IMR-90 (cell line): ENCODE measurements around the gene VAV3. TPM values are rescaled to one million over a fixed set of nuclear protein-coding genes. Genes with fewer than 3 reads are reported as not detected.

Experiments
- ATAC-seq: fragments of 200-7000 bp; cut with Tn5 transposase; 2 replicates; pipeline ENCODE4 v1.9.1; 2020; ENCODE audit warnings: low read depth, mild to moderate bottlenecking, moderate library complexity
- BruUV-seq: library from RNA; stranded (reverse); fragments of 400-500 nt; replicated peaks from 2 replicates; lab custom pipeline; 2021; lab: Mats Ljungman, UMichigan
- CTCF ChIA-PET: fragments of 300-600 bp; formaldehyde crosslinking; extraction: SDS; loops from one replicate; lab custom pipeline; 2021; ENCODE audit warnings: antibody characterized with exemption; lab: Yijun Ruan, JAX
- POLR2A ChIA-PET: fragments of 300-600 bp; sonication (Branson Sonifier 250); formaldehyde crosslinking; loops from one replicate; lab custom pipeline; 2022; ENCODE audit warnings: antibody characterized with exemption; ENCODE audit not compliant: unreplicated experiment; lab: Charles Lee
- DNase-seq: peaks from one replicate; pipeline ENCODE4 v3.0.0; 2013
- H2AFZ ChIP-seq: replicated peaks from 2 replicates; pipeline ENCODE3; 2013; ENCODE audit warnings: low read length, mild to moderate bottlenecking; ENCODE audit not compliant: poor library complexity
- H2AK5ac ChIP-seq: 2 replicates; pipeline ENCODE4 v1.6.1; 2013; ENCODE audit warnings: low read depth, low read length, inconsistent platforms
- H2AK9ac ChIP-seq: replicated peaks from 2 replicates; pipeline ENCODE3; 2013; ENCODE audit warnings: mild to moderate bottlenecking, low read depth, low read length, moderate library complexity; ENCODE audit not compliant: poor library complexity
- H2BK120ac ChIP-seq: 2 replicates; pipeline ENCODE4 v1.6.1; 2013; ENCODE audit warnings: low read depth, low read length, inconsistent platforms
- H2BK15ac ChIP-seq: 3 replicates; pipeline ENCODE4 v1.6.1; 2013; ENCODE audit warnings: low read depth, low read length, inconsistent platforms
- H2BK20ac ChIP-seq: 2 replicates; pipeline ENCODE4 v1.6.1; 2013; ENCODE audit warnings: low read depth, mild to moderate bottlenecking, inconsistent platforms, low read length, moderate library complexity
- H2BK5ac ChIP-seq: 2 replicates; pipeline ENCODE4 v1.6.1; 2013; ENCODE audit warnings: mild to moderate bottlenecking, low read depth, low read length, inconsistent platforms; ENCODE audit not compliant: poor library complexity, severe bottlenecking
- H3K14ac ChIP-seq: replicated peaks from 2 replicates; pipeline ENCODE4 v1.6.1; 2013; ENCODE audit warnings: low read depth, low read length, inconsistent platforms
- H3K18ac ChIP-seq: 2 replicates; pipeline ENCODE4 v1.6.1; 2013; ENCODE audit warnings: low read depth, low read length, control low read depth
- H3K23ac ChIP-seq: 2 replicates; pipeline ENCODE4 v1.6.1; 2013; ENCODE audit warnings: low read depth, low read length, inconsistent platforms
- H3K27ac ChIP-seq: 2 replicates; pipeline ENCODE4 v1.5.1; 2013; ENCODE audit warnings: mild to moderate bottlenecking, control low read depth, low read length; ENCODE audit not compliant: insufficient read depth
- H3K27me3 ChIP-seq: 2 replicates; pipeline ENCODE4 v1.6.1; 2013; ENCODE audit warnings: low read length; ENCODE audit not compliant: control insufficient read depth, insufficient read depth
- H3K36me3 ChIP-seq: 2 replicates; pipeline ENCODE4 v1.6.1; 2013; ENCODE audit warnings: low read length, mixed read lengths; ENCODE audit not compliant: control insufficient read depth, insufficient read depth
- H3K4ac ChIP-seq: 2 replicates; pipeline ENCODE4 v1.6.1; 2013; ENCODE audit warnings: low read depth, low read length, inconsistent platforms
- H3K4me1 ChIP-seq: 2 replicates; pipeline ENCODE4 v1.6.1; 2013; ENCODE audit warnings: low read length, mixed read lengths; ENCODE audit not compliant: control insufficient read depth, insufficient read depth
- H3K4me2 ChIP-seq: 2 replicates; pipeline ENCODE4 v1.6.1; 2013; ENCODE audit warnings: low read depth, mild to moderate bottlenecking, control low read depth, low read length, moderate library complexity
- H3K4me3 ChIP-seq: 2 replicates; pipeline ENCODE4 v1.5.1; 2013; ENCODE audit warnings: low read depth, mild to moderate bottlenecking, control low read depth, low read length, moderate library complexity; ENCODE audit not compliant: insufficient read depth
- H3K56ac ChIP-seq: 2 replicates; pipeline ENCODE4 v1.6.1; 2013; ENCODE audit warnings: low read length, inconsistent platforms; ENCODE audit not compliant: insufficient read depth; ENCODE audit errors: extremely low read depth
- H3K79me1 ChIP-seq, 2 experiments: 2 replicates each; pipeline ENCODE4 v1.6.1; 2013; ENCODE audit warnings: low read length in 2 of 2, inconsistent platforms in 1 of 2, low read depth in 1 of 2
- H3K9ac ChIP-seq: 2 replicates; pipeline ENCODE4 v1.6.1; 2013; ENCODE audit warnings: low read depth, low read length, control low read depth
- H3K9me1 ChIP-seq: 2 replicates; pipeline ENCODE4 v1.6.1; 2013; ENCODE audit warnings: low read length, inconsistent platforms; ENCODE audit not compliant: insufficient read depth
- H3K9me3 ChIP-seq: 2 replicates; pipeline ENCODE4 v1.6.1; 2013; ENCODE audit warnings: low read length; ENCODE audit not compliant: control insufficient read depth, insufficient read depth
- H4K20me1 ChIP-seq: 2 replicates; pipeline ENCODE4 v1.6.1; 2013; ENCODE audit warnings: low read length, inconsistent platforms; ENCODE audit not compliant: insufficient read depth
- H4K5ac ChIP-seq: 2 replicates; pipeline ENCODE4 v1.6.1; 2013; ENCODE audit warnings: mild to moderate bottlenecking, low read depth, low read length, control low read depth
- H4K8ac ChIP-seq, 2 experiments: 2 replicates each; pipeline ENCODE4 v1.6.1; 2013; ENCODE audit warnings: low read depth in 2 of 2, low read length in 2 of 2, control low read depth in 1 of 2, inconsistent platforms in 1 of 2
- H4K91ac ChIP-seq: 2 replicates; pipeline ENCODE4 v1.6.1; 2013; ENCODE audit warnings: low read depth, low read length, inconsistent platforms; ENCODE audit not compliant: insufficient read depth
- BHLHE40 ChIP-seq: fragments of 150-350 bp; IDR thresholded peaks from 2 replicates; pipeline ENCODE4 v1.6.1; 2016; ENCODE audit warnings: mild to moderate bottlenecking, low read depth, low read length
- CEBPB ChIP-seq: IDR thresholded peaks from 2 replicates; pipeline ENCODE4 v1.6.1; 2012; ENCODE audit warnings: low read depth, low read length, improper control_type of control experiment
- CHD1 ChIP-seq: IDR thresholded peaks from 2 replicates; pipeline ENCODE4 v1.6.1; 2012; ENCODE audit warnings: low read depth, low read length, improper control_type of control experiment
- CTCF ChIP-seq: conservative IDR thresholded peaks from 2 replicates; pipeline ENCODE4 v1.5.1; 2012; ENCODE audit warnings: mild to moderate bottlenecking, low read depth, low read length, improper control_type of control experiment
- ELK1 ChIP-seq: fragments of 150-350 bp; IDR thresholded peaks from 2 replicates; pipeline ENCODE4 v1.6.1; 2016; ENCODE audit warnings: low read depth, mild to moderate bottlenecking, low read length, moderate library complexity, borderline replicate concordance
- FOS ChIP-seq: fragments of 150-350 bp; IDR thresholded peaks from 2 replicates; pipeline ENCODE4 v1.6.1; 2016; ENCODE audit warnings: low read depth, low read length
- MAFK ChIP-seq: IDR thresholded peaks from 2 replicates; pipeline ENCODE4 v1.6.1; 2012; ENCODE audit warnings: low read depth, low read length, improper control_type of control experiment
- MAZ ChIP-seq: IDR thresholded peaks from 2 replicates; pipeline ENCODE4 v1.6.1; 2012; ENCODE audit warnings: low read depth, mild to moderate bottlenecking, low read length, improper control_type of control experiment, moderate library complexity, borderline replicate concordance
- MXI1 ChIP-seq: IDR thresholded peaks from 2 replicates; pipeline ENCODE4 v1.6.1; 2012; ENCODE audit warnings: low read depth, mild to moderate bottlenecking, low read length, moderate library complexity, borderline replicate concordance
- NFE2L2 ChIP-seq: fragments of 150-350 bp; IDR thresholded peaks from 2 replicates; pipeline ENCODE4 v1.6.1; 2016; ENCODE audit warnings: low read depth, mild to moderate bottlenecking, low read length
- POLR2A ChIP-seq: IDR thresholded peaks from 2 replicates; pipeline ENCODE4 v1.6.1; 2012; ENCODE audit warnings: mild to moderate bottlenecking, low read depth, low read length
- RAD21 ChIP-seq: IDR thresholded peaks from 2 replicates; pipeline ENCODE4 v1.6.1; 2012; ENCODE audit warnings: low read length, improper control_type of control experiment
- RCOR1 ChIP-seq: IDR thresholded peaks from 2 replicates; pipeline ENCODE4 v1.6.1; 2012; ENCODE audit warnings: mild to moderate bottlenecking, low read length, improper control_type of control experiment; ENCODE audit not compliant: insufficient replicate concordance
- RFX5 ChIP-seq: IDR thresholded peaks from 2 replicates; pipeline ENCODE4 v1.8.0; 2012; ENCODE audit warnings: low read depth, mild to moderate bottlenecking, low read length, moderate library complexity
- SMC3 ChIP-seq: fragments of 150-350 bp; IDR thresholded peaks from 2 replicates; pipeline ENCODE4 v1.6.1; 2016; ENCODE audit warnings: low read depth, mild to moderate bottlenecking, antibody characterized with exemption, low read length, moderate library complexity
- USF2 ChIP-seq: fragments of 150-350 bp; IDR thresholded peaks from 2 replicates; pipeline ENCODE4 v1.6.1; 2017; ENCODE audit warnings: mild to moderate bottlenecking, antibody characterized with exemption, low read length, low read depth
- WGBS, 2 experiments: methylation state at CpG; one replicate each; pipeline versions ENCODE4 v1.1.5 to v1.1.7; 2013; ENCODE audit warnings: missing lambda C conversion rate in 2 of 2; ENCODE audit not compliant: insufficient read length in 1 of 2; ENCODE audit errors: extremely low coverage in 2 of 2; 5-methylcytosine and 5-hydroxymethylcytosine counted together
- dilution Hi-C: fragments of 300-500 bp; cut with HindIII; formaldehyde crosslinking; loops from one replicate; pipeline ENCODE4 v1.14.3; 2018; ENCODE audit warnings: low sequenced_read_pairs; ENCODE audit not compliant: unreplicated experiment
- in situ Hi-C: fragments of 300-500 bp; cut with MboI; formaldehyde crosslinking; loops from 3 replicates; pipeline ENCODE4 v1.14.3; 2019; ENCODE audit warnings: low sequenced_read_pairs, inconsistent platforms, mixed read lengths
- intact Hi-C: fragments of 100-400 bp; cut with micrococcal nuclease; formaldehyde crosslinking; loops from 2 replicates; pipeline ENCODE4 v1.10.0; 2022
- polyA plus RNA-seq, 3 experiments: library from polyadenylated mRNA; depleted of rRNA; stranded (reverse); fragments of >200 nt; gene quantifications; 2 replicates each; pipeline ENCODE4 v1.2.3, GENCODE V29; 2012; ENCODE audit warnings: low replicate concordance in 1 of 3
- total RNA-seq: library from RNA; depleted of rRNA; stranded (reverse); fragments of >200 nt; gene quantifications from 2 replicates; pipeline ENCODE4 v1.2.3, GENCODE V29; 2012

VAV3 gene
- total and polyA plus RNA-seq, 2 of the 4 experiments (the other 2 are of a cell fraction) = 0.12 to 0.18 TPM

- H2AK9ac ChIP-seq = no peak overlapping the region
- no peak for ATAC-seq
- H3K4me2 ChIP-seq = no peak overlapping the region
- intact Hi-C loops = no loop called here
- dilution Hi-C loops = no loop called here
- H4K91ac ChIP-seq = no peak overlapping the region
- H3K4ac ChIP-seq = no peak overlapping the region
- H3K27me3 ChIP-seq = no peaks in the 10 kb centered on the region
- no peak overlapping the region for H3K14ac ChIP-seq
- H2AFZ ChIP-seq = no peak overlapping the region
- no peak overlapping the region for H3K9ac ChIP-seq
- no peak overlapping the region for H3K4me3 ChIP-seq
- CTCF ChIA-PET = interaction anchor here (0.5 kb wide), 1 partner anchor 19 kb away, joined by 3 read pairs; no protein-coding TSS in a partner anchor
- no peak overlapping the region for H3K27ac ChIP-seq
- H2BK15ac ChIP-seq = no peak overlapping the region
- H2BK120ac ChIP-seq = no peak overlapping the region
- no peaks in the 10 kb centered on the region for H3K79me1 ChIP-seq
- H4K8ac ChIP-seq = no peak overlapping the region
- H4K20me1 ChIP-seq = no peaks in the 10 kb centered on the region
- no peak overlapping the region for H3K18ac ChIP-seq
- WGBS, 2 experiments = 83% methylated on average over 1 of the region's 2 CpGs; no CpG with 5 or more reads in 1 of the 2 experiments
- POLR2A ChIA-PET = no interaction called here
- no peak for TF ChIP-seq FOS
- TF ChIP-seq RFX5 = no peak
- TF ChIP-seq MAFK = no peak
- no peak for TF ChIP-seq USF2
- no peak for TF ChIP-seq NFE2L2
- no peak for TF ChIP-seq CHD1
- TF ChIP-seq BHLHE40 = no peak
- no peak for TF ChIP-seq RAD21
- TF ChIP-seq SMC3 = no peak
- no peak for TF ChIP-seq ELK1
- no peak for TF ChIP-seq MXI1
- no peak for TF ChIP-seq CTCF
- no peak for TF ChIP-seq MAZ
- no peak for TF ChIP-seq CEBPB
- no peak for TF ChIP-seq RCOR1
- no peak for TF ChIP-seq POLR2A
- in situ Hi-C loops = no loop called here
- H2BK20ac ChIP-seq = no peak overlapping the region
- H3K4me1 ChIP-seq = no peaks in the 10 kb centered on the region
- no peak overlapping the region for H3K56ac ChIP-seq
- H2BK5ac ChIP-seq = no peak overlapping the region
- H3K9me3 ChIP-seq = no peaks in the 10 kb centered on the region
- no peaks in the 10 kb centered on the region for H3K9me1 ChIP-seq
- BruUV-seq = no TSS peak
- DNase-seq = no peak
- H3K36me3 ChIP-seq = no peaks in the 10 kb centered on the region
- no peak overlapping the region for H2AK5ac ChIP-seq
- H4K5ac ChIP-seq = no peak overlapping the region
- no peak overlapping the region for H3K23ac ChIP-seq
Measured at GRCh38 chr1:107831921-107832320, 133.1 kb downstream of the VAV3 start.
